ENCODE results near the gene SLC2A9.

- TF ChIP-seq POLR2A (IDR thresholded peaks at IDR 0.05; ENCODE audit: low read length) (no peak), GATA1 (IDR thresholded peaks at IDR 0.05; ENCODE audit: low read depth, low read length) (no peak)
Observed at GRCh38 chr4:10058371-10058770, 37.1 kb upstream of the SLC2A9 start.

Measured in erythroblast (primary cell).